Pulmonary artery endothelial cell (primary cell): ENCODE results near the gene IL10. TPM values are rescaled to one million over a fixed set of nuclear protein-coding genes. Genes with fewer than 3 reads are reported as not detected.
"Not testable (repeated sequence)": the region's sequence is repeated elsewhere in the genome, so short reads cannot be mapped to it uniquely, and the experiment has no call there.

Source experiments
- DNase-seq: peaks from one replicate; pipeline ENCODE4 v3.0.0-alpha.2; 2011; ENCODE audit warnings: low read depth, low spot score
- total RNA-seq: library from RNA; depleted of rRNA; stranded (reverse); fragments of >200 nt; gene quantifications from 2 replicates; pipeline ENCODE4 v1.2.3, GENCODE V29; 2014

IL10 gene
- total RNA-seq, 1 donor from 2014 or later, result not detected

DNA sequence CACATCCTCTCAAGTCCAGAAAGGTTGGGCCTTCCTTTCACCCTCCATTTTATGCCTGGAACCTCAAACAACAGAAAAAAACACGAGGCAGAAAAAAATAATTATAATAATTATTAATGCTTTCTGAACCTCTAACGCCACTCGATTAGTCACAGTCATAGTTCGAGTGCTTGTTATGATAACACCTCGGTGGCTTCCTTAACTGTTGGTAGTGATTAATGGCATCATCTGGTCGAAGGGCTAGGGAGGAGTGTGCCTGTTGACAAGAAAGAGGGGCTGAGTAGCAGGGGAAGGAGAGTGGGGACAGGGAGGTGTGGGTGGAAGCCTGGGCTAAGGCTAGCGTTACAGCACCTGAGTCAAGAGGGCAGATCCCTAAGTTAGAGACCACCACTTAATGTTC, 21.3 kb upstream of the IL10 start:
- no peak for DNase-seq

- no peak for DNase-seq
Observed at GRCh38 chr1:206792939-206793607, 20.8 kb upstream of the IL10 start.

DNA sequence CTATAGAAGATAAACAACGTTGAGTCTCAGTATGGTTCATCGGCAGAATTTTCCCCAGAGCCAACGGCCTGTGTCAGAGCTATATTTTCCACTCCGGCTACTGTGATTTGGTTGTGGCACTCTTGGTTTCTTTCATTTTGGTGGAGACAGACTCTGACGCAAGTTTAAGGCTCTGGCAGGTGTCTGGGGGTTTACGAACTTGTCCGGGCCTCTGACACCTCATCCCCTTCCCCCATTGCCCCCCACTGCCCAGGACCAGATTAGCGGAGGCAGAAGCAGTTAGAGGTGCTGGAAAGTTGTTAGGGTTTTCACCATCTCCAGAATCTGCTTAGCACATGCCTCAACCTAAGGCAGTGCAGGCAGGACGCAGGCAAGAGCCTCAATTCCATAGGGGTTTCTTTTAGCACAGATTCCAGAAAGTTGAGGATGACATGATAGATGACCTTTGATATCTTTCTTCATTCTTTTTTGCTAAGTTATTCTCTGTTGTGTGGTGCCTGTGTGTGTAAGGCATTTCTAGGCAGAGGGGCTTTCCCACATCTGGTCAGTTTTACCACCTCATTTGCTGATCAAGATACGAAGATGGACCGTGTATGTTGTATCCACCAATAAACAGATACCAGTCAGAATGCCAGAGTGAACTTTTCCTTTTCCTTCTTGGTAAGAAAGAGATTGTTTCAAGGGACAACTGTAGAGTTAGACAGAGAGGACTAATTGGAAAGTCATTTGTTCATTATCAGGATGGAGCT, 18.4 kb upstream of the IL10 start:
- DNase-seq, result no peak

GRCh38 chr1:206788487-206789050, 16.3 kb upstream of the IL10 start:
- DNase-seq, result no peak

DNA sequence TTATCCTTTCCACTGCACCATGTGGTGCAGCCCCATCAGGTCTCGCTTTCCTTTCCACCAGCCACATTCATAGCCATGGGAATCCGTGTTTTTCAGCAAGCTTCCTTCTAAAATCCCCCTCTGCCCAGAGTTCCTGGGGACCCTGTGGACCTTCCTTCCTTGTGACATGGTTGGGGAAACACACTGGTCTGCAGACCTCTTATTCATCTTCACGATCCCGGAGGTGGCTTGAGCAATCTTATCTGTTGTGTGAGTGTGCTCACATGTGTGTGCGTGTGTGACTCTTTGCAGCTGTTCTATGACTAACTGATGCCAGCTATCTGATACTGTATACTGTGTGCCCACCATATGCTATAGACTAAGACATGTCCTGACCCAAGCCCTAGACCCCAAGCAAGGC, 15.6 kb upstream of the IL10 start:
- DNase-seq, result no peak

DNA sequence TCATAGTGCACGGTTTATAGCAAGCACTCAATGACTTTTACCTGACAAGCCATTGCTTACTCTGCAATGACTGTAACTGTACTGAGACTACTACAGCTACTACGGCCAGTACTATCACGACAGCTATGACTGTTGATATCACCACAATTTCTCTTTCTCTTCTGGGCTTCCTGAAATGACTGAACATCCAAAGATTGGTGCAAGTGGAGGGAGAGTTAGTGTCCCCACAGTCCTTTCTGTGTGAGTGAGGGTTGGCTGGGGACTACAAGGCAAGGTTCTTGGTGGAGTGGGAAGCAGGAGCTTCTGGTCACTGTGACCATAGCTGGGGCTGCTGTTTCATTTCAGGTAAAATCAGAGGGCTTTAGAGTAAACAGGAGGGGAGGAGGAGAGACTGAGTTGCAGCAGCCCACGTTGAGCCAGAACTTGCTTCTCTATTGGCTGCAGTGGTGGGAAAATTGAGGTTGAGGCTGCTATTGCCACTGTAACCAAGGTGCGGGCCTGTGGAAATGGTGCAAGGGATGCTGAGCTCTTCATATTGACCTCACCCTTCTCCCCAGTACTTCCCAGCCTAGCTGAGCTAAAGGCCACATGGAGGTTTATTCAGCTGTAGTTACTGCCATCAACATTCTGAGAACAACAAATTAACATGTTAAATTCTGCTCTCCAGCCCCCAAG, 14.1 kb upstream of the IL10 start:
- no peak for DNase-seq

DNA sequence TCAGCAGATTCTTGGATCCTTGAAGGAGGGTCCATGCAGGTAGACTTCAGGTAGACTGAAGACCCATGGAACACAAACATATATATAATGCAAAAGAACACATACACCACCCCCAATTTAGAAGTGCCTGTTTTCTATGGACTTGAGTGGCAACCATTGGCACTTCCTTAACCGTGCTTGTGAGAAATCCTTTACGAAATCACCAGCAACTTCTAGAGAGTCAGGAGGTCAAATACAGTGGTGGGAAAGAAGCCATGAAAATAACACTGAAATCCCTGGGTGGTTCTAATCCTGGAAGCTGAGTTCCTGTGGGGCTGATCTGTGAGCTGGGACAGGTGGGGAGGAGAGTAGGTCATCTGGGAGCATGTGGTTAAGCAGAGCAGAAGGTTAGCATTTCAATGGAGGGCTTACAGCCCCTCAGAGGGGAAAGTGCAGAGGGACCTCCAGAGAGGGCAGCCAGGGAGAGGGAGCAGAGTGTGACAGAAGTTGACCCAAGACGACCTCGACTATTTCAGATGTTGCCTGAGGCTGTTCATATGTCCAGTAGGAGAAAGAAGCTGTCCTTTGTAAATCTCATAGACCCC, 13.0 kb upstream of the IL10 start:
- no peak for DNase-seq

DNA sequence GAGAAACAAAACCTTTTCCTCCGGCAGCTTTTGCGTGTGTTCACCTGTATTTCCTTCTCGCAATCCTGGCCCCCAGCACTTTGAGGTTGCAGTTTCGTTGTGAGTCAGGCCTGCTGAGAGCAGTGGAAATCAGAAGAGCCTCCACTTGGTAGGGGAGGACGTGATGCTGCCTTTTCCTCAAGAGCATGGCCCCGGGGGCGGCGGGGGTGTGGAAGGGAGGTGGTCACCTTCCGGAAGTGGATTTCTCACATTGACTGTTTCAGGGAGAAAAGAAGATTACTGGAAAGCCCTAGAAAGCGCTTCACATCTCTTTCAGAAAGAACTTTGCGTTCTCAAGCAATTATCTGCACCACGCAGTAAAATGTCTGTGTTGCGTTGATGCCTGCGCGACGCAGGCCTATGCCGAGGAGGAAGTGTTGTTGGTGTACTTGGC, 12.2 kb upstream of the IL10 start:
- no peak for DNase-seq

DNA sequence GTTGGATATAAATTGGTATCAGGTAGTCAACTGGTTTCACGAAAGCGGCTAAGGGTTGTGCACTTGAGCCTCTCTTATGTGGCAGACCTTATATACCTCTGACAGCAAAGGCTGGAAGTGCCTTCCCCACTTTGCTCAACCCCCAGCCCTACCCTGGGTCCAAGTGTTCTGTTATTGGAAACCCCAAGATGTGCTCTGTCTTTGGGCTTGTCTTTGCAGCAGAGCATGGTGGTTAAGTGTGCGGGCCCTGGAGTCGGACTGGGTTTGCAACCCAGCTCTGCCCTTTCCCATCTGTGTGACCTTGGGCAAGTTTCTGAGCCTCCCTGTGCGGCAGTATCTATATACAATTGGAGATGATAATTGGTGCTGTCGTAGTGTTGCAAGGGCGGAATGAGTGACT, 11.2 kb upstream of the IL10 start:
- DNase-seq, result no peak

- no peak for DNase-seq
Observed at GRCh38 chr1:206782448-206782847, 10.2 kb upstream of the IL10 start.

DNA sequence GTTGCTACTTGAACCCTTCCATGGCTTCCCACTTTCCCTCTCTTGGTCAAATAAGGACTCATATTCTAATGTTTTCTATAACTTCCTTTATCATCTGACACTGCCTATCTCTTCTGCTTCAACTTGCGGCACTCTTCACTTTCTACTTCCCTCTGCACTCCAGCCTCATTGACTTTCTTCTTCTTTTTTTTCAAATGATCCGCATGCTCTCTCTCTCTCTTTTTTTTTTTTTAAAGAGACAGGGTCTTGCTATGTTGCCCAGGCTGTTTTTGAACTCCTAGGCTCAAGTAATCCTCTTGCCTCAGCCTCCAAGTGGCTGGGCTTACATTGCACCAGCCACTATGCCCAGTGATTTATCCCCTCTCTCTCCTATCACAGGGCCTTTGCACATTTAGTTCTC, 7.3 kb upstream of the IL10 start:
- no peak for DNase-seq

DNA sequence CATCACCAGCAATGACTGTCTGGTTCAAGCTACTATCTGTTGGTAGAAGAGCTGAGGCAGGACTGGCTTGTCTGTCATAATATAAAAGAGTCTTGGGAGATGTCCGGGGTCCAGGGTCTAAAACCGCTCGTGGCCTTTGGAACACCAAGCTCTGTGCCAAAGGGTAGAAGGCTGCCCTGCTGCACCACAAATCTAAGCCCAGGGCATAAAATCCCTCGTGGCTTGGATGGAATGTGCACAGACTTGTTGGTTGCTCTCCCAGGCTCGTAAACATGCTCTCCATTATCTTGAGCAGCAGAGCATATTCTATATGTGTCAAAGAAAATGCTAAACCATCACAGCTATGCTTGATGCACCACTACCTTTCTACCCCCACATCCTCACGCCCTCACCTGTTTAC, 6.6 kb upstream of the IL10 start:
- not testable (repeated sequence) for DNase-seq

DNA sequence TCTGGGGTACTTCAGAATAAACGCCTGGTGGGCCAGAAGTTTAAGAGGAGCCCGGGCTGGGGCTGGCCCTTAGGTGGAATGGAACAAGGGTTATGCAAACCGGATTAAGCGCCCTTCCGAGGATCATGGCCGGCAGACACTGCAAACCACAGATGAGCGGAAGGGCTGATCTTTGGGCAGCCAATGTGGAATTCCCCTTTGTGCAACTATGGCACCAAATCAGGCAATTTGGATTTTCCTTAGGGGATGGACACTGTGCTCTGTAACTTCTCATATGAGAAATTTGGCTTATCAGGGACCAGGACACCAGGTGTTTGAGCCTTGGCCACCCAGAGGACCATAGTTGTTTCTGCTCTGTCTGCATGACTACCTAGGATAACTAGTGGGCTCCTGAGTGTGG, 5.7 kb upstream of the IL10 start:
- no peak for DNase-seq

GRCh38 chr1:206776229-206776628, 3.9 kb upstream of the IL10 start:
- no peak for DNase-seq

DNA sequence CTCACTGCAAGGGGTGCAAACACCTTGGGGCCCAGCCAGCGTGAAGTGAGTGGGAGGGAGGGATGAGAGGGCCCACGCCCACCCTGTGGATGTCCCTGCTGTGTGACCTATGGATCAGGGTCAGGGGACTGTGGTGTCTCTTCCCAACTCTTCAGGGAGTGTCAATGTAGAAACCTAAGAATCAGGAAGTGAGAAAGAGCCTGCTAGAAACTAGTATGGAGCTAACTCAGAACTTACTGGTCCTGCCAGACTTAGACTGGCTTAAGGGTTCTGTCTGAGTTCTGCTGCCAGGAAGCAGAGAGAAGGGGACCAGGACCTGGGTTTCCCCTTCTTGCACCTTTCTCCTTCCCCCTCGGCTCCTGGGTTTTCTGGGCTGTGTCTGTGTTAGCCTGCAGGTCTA, 1.8 kb upstream of the IL10 start:
- DNase-seq, result no peak

GRCh38 chr1:206771338-206771692, 979 bp downstream of the IL10 start:
- no peak for DNase-seq

DNA sequence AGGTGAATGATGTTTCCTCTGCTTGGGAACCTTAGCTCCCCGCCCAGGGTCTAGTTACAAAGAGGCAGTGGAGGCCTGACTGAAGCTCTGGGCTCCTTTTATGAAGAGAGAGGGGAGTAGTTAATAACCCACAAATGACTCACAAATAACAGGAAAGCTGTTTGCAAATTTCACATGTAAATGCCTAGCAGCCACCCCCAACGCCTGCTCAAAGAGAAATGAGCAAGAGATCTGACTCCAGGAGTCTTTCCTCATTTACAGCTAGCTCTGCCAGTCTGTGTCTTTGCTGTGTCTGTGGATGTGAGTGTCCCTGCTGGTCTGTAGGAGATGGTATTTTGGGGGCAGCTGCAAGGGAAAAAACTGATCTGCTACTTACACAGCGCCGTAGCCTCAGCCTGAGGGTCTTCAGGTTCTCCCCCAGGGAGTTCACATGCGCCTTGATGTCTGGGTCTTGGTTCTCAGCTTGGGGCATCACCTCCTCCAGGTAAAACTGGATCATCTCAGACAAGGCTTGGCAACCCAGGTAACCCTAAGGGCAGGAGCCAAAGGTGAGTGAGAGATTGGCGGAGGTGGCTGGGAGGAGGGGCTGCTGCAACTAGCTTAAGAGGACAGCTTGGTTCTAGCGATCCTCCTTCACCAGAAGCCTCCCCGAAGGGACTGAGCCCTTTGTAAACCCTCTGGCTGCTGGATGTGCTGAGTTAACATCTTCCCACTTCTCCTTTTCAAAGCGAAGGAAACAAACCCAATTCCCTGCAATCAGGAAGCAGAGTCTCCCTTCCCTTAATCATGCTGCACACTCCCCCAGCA, 1.6 kb downstream of the IL10 start, which contains the start of gene IL19:
IL19 (plus strand) TSS at position 243 of the 807 bp plus-strand sequence. CDS start 65,890 bp downstream, outside the sequence.
- no peak for DNase-seq

GRCh38 chr1:206769304-206769731, 3.0 kb downstream of the IL10 start:
- no peak for DNase-seq

GRCh38 chr1:206768472-206769303, 3.6 kb downstream of the IL10 start:
- no peak for DNase-seq

DNA sequence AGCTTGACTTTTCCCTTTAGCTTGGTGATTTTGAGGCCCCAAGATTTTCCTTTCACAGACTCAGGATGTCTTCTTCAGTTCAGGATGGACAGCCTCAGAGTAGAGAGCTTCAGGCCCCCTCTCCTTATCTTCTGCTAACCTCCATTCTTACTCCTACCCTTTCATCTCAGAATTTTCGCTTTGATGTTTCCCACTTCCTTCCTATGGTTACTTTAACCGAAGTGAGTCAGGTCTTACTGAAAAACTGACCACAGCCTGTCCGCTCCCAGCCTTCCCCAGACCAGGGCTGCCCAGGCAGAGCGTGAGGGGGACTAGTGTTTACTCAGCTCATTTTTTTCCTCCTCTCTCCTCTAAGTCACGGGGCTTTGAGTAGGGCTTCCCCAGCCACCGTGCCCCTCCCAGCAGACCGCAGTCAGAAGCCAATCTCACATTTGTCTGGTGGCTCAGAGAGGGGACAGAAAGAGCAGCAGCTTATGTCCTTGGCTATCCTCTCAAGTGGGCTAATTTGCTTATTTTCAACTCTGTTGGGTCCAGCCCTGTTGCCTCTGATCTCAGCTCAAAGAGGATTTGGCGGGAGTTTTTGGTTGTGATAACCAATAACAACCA, 5.9 kb downstream of the IL10 start:
- DNase-seq, result no peak
